ENCODE measurements around the gene MEAK7.

MEAK7 gene

DNA sequence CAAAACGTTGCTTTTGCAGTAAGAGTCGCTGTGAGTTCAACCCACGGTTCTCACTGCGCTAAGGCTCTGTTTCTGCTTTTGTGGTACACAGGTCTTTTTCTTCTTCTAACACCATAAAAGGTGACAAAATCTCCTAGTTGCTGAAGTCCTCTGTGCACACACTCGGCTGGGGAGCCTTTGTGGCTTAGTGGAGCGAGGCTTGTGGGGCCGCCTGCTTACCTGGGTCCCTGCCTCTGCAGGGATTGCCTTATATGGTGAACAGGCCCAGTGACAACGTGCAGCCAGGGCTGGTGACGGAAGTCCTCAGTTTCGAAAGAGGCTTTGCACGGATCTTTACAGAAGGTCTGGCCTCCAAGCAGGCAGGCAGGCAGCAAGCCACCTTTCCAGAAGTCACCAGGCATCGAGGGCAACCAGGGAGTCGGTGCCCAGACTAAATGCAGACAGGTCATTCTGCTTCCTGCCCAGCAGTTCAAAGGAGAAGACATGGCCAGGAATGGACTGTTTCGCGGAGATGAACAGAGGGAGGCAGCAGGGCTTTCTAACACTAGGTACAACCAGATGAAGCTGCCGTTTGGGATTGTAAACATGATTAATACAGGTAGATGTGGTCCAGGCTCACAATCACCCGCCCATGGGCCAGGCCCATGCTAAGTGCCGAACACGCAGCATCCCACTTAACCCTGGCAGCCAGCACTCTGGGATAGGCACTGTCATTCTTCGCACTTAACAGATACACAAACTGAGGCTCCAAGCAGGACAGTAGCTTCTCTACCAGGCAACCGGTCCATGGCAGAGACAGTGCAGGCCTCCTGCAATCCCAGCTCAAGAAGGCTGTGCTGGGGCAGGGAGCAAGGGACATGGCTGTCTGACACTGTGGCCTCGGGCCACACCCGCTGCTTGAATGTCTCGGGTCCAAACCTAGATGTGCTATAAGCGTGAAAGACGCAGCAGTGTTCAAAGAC lies 10.7 kb upstream of the MEAK7 start:
- no peak overlapping the region for H3K4me3 ChIP-seq (ENCODE audit: low read depth, low read length)
- DNase-seq (ENCODE audit: low read depth): no peak

DNA sequence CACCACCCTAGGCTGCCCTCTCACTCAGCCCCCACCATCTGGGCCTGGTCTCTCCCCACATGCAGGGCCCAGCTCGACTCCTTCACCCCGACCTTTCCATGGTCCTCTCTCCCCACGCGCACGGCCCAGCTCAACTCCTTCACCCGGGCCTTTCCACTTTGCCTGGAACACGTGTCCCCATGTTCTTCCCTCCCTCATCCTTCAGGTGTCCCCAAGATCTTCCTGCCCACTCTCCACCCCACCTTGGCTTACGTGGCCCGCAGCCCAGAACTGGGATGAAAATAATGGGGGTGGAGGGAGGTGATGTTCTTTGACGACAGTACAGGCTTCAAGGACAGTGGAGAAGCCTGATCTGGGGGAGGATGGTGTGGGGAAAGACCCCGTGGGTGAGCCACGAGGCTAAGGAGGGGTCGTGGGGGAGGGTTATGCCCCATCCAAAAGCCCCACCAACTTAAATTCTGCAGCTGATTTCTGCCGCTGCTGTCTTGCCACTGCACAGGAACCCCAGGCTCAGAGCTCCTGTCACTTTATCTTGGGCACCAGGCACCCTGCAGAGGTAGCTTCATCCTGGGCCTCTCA lies 9.9 kb upstream of the MEAK7 start:
- H3K4me3 ChIP-seq (ENCODE audit: low read depth, low read length): no peak overlapping the region
- DNase-seq (ENCODE audit: low read depth): no peak

DNA sequence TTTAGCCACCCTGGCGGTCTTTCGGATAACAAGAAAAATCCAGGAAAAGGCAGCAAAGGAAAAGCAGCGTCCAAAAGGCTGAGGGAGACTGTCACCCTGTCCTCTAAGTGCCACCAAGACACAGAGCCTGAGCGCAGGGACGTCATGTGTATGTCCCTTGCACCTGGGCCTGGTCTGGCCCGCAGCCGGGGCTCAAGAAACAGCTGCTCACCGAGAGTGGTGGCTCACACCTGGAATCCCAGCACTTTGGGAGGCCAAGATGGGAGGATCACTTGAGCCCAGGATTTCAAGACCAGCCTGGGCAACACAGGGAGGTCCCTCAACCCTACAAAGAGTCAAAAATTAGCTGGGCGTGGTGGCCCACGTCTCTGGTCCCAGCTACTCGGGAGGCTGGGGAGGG lies 9.2 kb upstream of the MEAK7 start:
- H3K4me3 ChIP-seq (ENCODE audit: low read depth, low read length): no peak overlapping the region
- DNase-seq (ENCODE audit: low read depth): no peak

DNA sequence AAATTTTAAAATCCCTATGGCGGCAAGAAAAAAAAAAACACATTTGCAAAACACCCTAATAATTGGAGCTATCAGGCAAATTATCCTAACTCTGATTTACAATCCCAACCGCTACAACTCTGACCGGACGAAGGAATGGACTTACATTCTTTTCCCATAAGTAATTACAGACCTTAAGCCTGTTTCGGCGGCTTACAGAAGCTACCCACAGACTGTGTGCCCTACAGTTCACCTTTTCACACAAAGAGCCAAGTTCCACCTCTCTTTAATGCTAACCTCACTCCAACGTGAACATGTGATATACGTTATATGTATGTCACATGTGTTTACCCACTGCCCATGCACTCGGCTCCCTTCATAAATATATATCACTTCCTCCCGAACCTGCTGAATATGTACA lies 8.7 kb upstream of the MEAK7 start:
- no peak overlapping the region for H3K4me3 ChIP-seq (ENCODE audit: low read depth, low read length)
- DNase-seq (ENCODE audit: low read depth): no peak

DNA sequence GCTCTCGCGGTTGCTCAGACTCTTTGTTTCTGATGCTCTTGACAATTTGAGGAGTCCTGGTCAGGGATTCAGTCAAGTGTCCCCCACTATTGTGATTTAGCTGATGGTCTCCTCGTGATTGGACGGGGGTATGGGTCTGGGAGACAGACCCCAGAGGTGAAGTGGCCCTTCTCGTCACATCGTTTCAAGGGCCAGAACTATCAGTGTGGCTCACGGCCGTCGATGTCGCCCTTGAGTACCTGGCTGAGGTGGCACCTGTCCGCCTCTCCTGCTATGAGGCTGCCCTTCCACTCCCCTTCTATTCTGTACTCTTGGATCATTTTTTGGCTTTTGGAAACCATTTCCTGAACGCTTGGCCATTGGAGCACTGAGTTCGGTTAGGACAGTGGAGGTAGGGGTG lies 7.4 kb upstream of the MEAK7 start:
- DNase-seq (ENCODE audit: low read depth): no peak
- H3K4me3 ChIP-seq (ENCODE audit: low read depth, low read length): no peak overlapping the region

DNA sequence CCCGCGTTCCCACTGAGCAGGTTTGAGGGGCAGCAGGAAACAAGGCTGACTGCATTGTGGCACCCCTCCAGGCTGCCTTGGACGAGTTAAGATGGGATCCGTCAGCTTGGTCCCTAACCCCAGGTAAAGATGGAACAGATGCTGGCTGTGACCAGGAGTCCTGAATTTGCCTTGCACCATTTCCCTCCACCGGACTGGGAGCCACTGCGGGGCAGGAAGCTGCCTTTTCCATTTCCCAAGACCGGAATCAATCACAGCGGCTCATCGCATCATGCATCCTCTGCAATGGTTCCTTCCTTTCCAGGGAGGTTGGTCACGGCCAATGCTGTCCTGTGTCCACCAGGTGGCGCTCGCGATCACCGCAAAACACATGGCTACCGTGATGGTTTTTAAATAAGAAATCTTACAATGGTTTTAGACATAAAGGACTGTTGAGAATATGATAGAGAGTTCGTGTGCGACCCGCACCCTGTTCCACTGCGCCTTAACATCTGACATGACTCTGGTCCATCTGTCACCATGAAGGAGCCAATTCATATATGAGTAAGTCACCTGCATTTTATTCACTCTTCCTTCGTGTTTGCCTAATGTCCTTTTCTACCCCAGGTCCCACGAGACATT lies 6.8 kb upstream of the MEAK7 start:
- peak; percentile 55 for DNase-seq (ENCODE audit: low read depth)
- H3K4me3 ChIP-seq (ENCODE audit: low read depth, low read length): peak overlapping the region; percentile 10

DNA sequence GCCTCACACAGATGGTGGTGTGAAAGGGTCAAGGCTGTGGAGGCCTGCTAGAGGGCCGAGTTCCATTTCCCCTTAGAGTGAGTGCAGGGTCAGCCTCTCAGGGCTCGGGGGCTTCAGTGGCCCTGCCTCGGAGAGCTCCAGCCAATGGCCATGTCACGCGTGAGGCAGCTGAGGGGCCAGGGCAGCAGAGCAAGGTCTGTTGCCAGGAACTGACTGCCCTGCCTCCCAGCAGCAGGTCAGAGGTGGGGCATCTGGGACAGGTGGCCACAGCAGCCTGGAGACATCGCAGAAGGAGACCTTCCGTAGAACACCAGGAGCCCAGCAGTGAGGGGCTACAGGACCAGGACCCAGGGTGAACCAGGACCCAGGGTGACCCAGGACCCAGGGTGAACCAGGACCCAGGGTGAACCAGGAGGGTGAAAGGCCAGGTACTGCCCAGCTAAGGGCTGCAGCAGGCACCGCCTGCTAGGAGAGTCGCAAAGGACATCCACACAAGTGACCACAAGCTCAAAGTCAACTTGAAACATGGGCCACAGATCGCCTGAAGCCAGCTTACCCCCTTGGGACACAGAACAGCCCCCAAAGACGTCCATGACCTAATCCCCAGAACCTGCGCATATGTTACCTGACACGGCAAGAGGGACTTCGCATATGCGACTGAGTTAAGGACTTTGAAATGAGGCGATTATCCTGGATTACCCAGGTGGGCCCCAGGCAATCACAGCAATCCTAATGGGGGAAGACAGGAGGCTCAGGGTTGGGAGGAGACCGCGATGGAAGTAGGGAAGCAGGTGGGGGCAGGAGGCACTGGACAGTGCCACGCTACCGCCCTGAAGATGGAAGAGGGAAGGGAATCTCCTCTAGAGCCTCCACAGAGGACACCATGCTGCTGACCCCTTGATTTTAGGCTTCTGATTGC lies 4.8 kb upstream of the MEAK7 start:
- DNase-seq (ENCODE audit: low read depth): no peak
- no peak overlapping the region for H3K4me3 ChIP-seq (ENCODE audit: low read depth, low read length)

DNA sequence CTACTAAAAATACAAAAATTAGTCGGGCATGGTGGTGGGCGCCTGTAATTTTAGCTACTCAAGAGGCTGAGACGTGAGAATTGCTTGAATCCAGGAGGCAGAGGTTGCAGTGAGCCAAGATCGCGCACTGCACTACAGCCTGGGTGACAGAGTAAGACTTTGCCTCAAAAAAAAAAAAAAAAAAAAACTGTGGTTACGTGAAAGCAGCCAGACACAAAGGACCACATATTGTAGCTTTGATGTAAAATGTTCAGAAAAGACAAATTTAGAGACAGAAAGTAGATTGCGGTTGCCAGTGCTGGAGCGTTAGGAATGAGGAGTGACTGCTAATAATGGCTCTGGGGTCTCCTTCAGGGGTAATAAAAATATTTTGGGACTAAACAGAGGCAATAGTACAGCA lies 4.0 kb upstream of the MEAK7 start:
- no peak overlapping the region for H3K4me3 ChIP-seq (ENCODE audit: low read depth, low read length)
- no peak for DNase-seq (ENCODE audit: low read depth)

DNA sequence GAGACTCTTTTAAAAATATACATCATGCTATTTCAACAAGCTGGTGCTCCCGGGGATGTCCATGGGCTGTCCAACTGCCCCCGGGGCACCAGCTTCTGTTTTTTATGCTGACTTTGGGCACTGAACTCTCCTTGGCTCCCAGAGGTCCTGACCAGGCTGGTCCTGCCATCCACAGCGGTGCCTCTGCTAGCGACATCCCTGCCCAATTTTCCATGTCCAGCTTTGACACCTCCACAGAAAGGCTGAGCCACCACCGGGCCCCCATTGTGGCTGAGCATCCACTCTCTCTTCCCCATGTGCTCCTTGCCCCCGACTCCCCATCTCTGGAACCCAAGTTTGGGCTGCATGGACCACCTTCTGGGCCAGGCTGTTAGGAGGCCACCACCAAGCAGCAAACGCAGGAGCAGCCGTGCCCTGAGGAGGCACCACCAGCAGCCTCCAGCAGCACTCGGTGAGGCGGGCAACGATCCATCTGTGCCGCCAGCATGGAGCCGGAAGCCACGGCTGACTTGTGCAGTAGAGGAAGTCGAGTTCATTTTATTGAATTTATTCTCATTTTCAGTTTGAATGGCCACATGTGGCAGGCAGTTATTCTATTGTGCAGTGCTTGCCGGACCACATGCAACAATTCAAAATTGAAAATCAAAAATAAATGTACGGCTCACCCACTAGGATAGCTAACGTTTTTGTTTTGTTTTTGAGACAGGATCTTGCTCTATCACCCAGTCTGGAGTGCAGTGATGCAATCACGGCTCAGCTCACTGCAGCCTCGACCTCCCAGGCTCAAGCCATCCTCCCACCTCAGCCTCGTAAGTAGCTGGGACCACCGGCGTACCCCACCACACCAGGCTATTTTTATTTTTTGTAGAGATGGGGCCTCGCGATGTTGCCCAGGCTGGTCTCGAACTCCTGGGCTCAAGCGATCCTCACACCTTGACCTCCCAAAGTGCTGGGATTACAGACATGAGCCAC lies 2.8 kb upstream of the MEAK7 start:
- H3K4me3 ChIP-seq (ENCODE audit: low read depth, low read length): no peak overlapping the region
- no peak for DNase-seq (ENCODE audit: low read depth)

DNA sequence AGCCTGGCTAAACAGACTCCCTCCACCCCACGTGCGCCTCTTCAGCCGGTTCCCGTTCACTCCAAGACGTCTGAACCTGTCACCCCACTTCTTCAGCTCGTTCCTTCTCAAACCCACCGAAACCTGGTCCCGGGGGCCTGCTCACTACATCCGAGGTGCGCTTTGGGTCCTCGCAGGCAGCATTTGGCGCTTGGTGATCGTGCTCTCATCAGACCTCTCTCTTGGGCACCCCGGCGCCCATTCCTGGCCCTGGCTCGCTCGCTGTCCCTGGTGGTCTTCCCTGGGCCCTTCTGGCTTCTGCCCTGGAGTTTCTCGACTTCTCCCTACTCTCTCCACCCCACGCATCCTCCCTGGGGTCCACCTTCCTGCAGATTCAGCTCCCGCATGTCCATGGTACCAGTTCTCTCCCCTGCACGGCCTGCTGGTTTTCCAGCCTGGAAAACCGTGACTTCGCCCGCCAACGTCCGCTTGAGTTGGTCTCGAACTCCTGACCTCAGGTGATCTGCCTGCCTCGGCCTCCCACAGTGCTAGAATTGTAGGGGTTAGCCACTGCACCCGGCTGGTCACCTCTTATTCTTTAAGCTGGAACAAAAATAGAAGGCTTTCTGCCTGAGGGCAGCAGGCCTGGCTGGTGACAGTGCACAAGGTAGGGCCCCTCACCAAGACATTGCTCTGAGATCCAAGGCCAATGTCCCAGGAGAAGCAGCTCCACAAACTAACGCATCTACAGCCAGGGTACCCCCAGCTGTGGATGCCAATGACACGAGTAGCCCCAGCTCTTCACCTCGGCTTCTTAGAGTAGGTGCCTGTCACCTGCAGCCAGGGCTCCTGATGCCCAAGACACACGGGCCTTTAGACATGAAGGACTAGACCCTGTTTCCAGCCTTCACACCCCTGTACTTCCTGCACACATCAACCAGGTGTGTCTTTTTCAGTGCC lies 1.1 kb upstream of the MEAK7 start:
- peak overlapping the region; percentile 90 for H3K4me3 ChIP-seq (ENCODE audit: low read depth, low read length)
- DNase-seq (ENCODE audit: low read depth): no peak

DNA sequence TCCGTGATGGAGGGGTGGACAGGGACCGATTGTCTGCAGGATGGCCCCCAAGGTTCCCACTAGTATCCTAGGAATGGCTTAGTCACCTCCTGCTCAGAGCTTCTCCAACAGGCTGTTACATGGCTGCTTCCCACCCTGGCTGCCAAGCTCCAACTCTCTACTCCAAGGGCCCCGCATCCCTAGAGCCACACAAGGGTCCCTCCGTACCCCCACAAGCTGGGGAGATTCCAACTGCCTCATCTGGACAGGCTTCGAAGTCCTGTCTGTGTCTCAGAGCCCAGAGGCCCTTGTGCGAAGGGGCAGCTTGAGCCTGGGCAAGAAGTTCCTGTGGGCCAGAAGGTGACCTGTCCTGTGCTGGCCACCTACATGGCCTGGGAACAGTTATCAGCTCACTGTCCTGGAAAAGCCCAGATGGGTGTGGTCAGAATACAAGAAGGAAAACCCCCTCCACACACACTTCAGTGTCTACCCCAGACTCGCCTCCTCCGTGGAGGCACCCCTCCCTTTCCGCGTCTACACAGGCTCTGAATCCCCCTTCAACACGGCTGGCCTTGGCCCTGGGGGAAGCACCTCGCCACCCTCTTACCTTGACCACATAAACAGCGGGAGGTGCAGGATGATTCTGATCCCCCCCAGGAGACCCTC lies 586 bp downstream of the MEAK7 start:
- H3K4me3 ChIP-seq (ENCODE audit: low read depth, low read length): peak overlapping the region; percentile 90
- no peak for DNase-seq (ENCODE audit: low read depth)

DNA sequence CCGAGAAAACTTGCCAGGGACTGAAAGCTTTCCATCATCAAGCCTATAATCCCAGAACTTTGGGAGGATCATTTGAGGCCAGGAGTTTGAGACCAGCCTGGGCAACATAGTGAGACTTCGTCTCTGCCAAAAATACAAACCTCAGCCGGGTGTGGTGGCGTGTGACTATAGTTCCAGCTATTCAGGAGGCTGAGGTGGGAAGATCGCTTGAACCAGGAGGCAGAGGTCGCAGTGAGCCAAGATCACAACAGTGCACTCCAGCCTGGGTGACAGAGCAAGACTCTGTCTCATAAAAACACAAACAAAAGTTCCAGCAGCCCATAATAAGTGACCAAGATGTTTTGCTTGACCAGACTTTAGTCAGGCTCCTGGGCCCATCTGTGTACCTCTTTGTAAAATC lies 1.9 kb downstream of the MEAK7 start:
- no peak overlapping the region for H3K4me3 ChIP-seq (ENCODE audit: low read depth, low read length)

DNA sequence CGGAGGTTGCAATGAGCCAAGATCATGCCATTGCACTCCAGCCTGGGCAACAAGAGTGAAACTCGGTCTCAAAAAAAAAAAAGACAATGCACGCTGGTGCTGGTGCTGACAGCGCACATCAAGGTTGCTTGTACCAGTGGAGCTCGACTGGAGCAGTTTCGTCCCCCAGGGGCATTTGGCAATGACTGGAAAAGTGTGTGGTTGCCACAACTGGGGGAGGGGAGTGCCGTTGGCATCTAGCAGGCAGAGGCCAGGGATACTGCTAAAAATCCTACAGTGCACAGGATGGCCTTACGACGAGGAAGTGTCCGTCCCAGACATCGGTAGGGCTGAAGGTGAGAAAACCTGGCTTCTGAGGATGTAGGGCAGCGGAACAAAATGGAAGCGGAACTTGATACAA lies 2.4 kb downstream of the MEAK7 start:
- no peak overlapping the region for H3K4me3 ChIP-seq (ENCODE audit: low read depth, low read length)
- DNase-seq (ENCODE audit: low read depth): no peak

More for the DNA sequence above, 1.9 kb downstream of the MEAK7 start:
- no peak for DNase-seq (ENCODE audit: low read depth)

DNA sequence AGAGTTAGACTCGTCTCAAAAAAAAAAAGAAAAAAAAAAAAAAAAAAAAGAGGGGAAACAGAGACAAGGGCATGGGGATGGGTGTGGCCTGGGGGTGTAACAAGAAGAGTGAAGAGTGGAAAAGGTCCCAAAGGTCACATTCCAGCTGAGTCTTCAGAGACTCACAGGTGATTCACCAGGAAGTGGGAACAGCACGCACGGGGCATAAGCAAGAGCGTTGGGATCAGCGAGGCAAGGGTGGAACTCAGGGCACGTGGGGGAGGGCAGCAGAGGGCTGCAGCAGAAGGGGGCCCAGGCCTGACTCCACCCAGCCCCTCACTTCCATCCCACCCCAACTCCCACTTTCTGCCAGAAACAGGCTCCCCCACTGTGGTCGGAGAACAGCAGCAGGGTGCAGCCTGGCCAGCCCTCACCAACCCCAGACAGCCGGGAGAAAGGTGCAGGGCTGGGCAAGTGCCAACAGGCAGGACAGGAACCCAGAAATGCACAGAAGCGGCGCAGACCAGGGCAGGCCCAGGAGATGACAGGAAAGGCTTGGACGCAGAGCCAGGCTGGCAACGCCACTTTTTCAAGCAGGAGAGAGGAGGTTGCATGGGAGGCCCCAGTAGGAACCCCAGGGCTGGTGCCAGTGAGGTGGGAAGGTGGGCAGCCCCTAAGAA lies 3.3 kb downstream of the MEAK7 start:
- H3K4me3 ChIP-seq (ENCODE audit: low read depth, low read length): no peak overlapping the region
- DNase-seq (ENCODE audit: low read depth): no peak

DNA sequence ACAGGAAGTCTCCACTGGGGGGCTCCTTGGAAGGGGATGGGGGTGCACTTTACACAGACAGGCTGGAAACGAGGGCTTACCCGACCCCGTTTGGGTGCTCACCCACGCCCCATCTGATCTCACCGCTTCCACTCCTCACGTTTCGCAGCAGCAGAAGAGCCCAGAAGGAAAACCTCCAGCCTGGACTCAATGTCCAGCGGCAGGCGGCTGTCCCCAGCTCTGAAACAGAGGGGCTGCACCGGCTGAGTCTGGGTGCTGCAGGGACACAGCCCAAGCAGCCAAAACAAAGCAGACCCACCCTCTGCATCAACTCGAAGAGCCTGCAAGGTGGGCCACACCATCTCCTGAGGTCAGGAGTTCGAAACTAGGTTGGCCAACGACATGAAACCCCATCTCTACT lies 3.9 kb downstream of the MEAK7 start:
- no peak overlapping the region for H3K4me3 ChIP-seq (ENCODE audit: low read depth, low read length)
- DNase-seq (ENCODE audit: low read depth): no peak

DNA sequence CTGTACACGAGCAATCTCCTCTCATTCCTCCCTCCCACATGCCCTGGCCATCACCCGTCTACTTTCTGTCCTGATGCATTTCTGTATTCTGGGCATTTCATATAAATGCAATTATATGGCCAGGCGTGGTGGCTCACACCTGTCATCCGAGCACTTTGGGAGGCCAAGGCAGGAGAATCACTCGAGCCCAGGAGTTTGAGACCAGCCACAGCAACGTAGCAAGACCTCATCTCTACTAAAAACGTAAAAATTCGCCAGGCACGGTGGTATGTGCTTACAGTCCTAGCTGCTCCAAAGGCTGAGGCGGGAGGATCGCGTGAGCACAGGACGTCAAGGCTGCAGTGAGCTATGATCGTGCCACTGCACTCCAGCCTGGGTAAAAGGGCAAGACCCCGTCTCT lies 4.8 kb downstream of the MEAK7 start:
- no peak for DNase-seq (ENCODE audit: low read depth)
- H3K4me3 ChIP-seq (ENCODE audit: low read depth, low read length): no peak overlapping the region
